ENCODE results near the gene RMP24.
"Not testable (repeated sequence)": the region's sequence is repeated elsewhere in the genome, so short reads cannot be mapped to it uniquely, and the experiment has no call there.

RMP24 gene

DNA sequence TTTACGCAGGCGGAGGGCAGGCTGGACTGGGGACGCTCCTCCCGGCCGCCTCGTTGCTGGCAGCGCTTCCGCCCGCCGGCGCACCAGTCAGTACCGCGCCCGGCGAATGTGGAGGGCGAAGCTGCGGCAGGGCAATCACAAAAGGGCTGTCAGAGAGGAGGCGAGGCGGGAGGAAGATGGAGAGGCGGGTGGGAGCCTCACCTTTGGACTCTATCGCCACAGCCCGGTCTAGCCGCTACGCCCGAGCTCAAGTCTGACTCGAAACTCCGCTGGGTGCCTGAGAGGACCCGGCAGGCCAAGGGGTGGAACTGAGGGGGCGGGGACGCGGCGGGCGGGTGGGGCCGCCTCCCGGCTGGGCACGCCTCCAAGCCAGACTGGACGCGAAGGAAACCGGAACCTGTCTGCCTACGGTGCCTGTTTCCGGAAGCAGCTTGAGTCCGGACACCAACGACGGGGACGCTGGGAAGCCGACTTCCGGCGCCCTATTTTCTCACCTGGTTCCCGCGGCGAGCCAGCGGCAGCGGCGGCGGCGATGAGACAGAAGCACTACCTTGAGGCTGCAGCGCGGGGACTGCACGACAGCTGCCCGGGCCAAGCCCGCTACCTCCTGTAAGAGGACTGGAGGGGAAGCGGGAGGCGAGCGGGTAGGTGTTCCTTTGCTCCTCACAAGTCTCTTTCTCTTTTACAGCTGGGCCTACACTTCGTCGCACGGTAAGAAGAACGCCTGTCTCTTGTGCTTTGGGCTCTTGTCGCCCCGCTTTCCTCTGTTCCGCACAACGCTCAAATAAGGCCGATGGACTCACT lies at the start of gene RMP24:
RMP24 (plus strand) TSS at position 483 of the 804 bp plus-strand sequence.
- DNase-seq, result peak; percentile 94

DNA sequence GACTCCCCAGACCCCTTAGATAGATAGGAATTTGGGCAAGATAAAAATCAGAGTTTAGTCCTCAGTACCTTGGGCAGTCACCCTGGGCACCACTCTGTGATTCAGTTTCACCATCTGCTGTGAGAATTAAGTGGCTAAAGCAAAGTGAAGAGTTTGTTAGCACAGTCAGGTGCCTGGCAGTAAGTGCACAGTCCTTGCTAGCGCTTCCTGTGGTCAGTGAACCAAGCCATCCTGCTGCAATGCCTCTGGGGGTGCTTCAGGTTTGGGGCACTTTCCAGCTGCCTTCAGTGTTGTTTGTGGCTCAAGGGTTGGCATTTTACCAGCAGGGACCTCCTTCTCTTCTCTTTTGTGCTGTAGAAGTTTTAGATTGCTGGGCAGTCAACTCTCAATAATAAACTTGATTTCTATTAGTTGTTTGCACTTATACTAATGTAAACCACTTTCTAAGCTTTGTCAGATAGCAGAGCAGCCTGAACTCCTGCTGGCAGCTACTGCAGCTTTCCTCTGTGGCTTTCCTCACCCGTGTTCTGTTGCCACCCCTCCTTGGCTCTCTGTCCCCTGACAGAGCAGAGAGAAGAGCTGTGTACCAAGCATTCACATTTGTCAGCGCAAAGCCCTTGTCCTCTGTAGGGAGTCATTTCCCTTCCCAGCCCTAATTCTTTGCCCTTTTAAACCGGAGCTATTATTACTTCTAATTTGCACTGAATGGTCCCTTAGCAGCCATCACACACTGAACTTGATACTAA lies 48.4 kb upstream of the RMP24 start:
- no peak for DNase-seq

DNA sequence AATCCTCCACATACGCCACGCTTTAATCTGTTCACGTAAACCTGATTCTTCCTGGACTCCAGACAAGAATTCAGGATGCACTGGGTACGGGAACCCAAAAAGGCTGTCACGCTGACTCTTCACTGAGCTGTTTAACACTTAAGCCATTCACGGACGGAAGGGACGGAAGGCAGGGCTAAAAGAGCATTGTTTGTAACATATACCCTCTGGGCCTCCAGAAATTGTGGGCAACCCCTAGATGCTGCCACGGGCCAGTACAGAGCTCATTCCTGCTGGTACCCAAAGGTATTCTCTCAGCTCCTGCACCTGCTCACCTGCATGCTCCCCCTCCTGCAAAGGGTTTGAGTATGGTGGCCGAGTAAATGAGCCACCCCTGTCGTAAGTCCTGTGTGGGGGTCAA lies 45.6 kb upstream of the RMP24 start:
- no peak for DNase-seq

DNA sequence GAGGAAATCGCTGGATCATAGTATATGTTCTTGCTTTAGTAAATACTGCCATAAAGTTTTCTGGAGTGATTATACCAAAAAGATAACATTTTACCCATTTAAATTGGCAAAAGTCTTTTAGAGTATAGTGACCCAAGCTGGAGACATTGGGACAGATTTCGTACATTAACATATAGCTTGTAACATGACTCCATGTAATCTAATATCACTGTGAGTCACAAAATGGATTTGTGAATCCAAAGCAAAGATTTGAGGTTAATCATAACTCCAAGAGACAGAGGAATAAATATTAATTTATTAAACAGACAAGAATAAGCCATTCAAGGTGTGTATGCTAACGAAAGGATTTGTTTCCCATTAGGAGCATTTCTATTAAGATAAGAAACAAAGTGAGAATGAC lies 45.0 kb upstream of the RMP24 start:
- no peak for DNase-seq

DNA sequence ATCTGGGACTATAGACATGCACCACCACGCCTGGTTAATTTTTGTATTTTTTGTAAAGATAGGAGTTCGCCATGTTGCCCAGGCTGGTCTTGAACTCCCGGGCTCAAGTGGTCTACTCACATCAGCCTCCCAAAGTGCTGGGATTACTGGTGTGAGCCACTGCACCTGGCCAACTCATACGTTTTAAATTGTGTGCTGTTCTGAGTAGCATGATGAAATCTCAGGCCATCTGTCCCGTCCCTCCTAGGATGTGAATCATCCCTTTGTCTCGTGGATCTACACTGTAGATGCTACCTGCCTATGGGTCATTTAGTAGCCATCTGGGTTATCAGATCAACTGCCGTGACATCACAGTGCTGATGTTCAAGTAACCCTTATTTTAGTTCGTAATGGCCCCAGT lies 38.5 kb upstream of the RMP24 start:
- no peak for DNase-seq

DNA sequence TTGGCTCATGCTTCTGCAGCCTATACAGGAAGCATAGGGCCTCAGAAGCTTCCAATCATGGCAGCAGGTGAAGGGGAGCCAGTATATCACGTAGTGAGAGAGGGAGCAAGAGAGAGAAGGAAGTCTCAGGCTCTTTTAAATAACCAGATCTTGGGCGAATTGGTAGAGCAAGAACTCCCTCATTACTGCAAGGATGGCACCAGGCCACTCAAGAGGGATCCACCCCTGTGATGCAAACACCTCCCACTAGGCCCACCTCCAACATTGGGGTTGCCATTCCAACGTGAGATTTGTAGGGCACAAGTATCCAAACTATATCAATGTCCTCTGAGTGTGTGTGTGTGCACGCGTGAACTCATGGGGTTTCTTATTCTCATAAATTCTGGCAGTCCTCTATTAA lies 37.6 kb upstream of the RMP24 start:
- no peak for DNase-seq

DNA sequence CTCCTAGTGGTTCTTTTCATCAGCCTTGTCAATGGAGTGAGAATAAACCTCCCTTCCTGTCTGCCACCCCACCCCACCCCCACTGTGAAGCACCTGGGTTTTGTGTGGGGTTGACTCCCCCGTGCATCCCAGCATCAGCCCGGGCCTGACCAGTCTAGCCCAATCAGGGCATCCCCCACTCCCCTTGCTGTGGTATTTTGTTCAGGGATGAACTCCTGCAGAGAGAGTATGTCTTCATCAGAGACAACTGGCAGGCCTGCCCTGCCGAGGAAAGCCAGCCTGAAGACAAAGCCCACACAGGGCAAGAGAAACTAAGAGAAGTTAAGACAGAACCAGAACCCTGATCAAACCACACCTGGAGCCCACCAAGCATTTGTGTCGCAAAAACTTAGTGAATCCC lies 36.7 kb upstream of the RMP24 start:
- DNase-seq, result no peak

DNA sequence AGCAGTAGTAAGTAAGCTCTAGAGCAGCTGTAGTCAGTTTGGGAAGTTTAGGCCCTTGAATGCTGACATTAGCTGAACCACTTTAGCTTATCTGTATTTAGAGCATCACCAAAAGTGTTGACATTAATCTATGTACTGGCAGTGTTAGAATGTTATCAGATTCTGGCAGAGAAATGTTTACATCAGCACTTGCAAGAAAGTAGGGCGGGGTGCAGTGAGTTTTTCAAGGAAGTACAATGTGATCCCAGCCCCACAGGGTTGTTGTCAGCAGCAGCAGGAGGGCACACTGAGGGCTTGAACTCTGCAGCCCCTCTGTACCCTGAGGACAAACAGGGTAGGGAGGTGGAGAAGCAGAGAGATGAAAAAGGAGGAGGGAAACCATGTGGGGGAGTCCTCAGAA lies 35.5 kb upstream of the RMP24 start:
- no peak for DNase-seq

DNA sequence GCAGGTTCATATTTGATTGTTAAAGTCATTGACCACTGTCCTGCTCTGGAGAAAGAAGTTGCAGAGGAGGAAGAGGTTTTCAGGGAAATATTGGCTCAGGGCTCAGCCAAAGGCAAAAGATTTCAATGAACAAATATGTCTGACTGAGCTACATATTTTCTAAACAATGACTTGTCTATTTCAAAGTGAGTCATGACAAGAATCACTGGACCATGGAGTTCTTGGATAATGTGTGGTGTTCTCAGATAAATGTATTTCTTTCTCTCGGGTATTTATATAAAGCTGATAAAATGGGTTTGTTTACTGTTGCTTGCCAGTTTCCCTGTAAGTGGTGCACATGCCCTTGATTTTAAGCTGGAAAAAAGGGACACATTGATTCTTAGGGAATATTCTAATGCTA lies 34.3 kb upstream of the RMP24 start:
- DNase-seq, result no peak

DNA sequence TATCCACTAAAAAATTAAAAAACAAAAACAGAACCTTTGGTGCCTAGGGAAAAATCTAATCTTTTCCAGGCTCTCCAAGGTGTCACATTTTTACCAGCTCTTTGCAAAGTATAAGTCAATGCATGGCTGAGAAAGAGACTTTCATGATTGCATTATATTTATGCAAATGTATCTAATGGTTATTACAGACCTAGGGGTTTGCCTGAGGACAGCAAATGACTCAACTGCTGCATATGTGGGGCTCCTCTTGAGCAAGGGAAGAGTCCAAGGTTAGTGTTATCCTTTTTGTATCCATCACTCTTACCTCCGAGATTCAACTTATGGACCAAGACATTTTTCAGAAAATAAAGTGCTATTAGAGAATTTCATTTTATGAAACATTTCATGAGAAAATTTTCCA lies 33.9 kb upstream of the RMP24 start:
- no peak for DNase-seq

DNA sequence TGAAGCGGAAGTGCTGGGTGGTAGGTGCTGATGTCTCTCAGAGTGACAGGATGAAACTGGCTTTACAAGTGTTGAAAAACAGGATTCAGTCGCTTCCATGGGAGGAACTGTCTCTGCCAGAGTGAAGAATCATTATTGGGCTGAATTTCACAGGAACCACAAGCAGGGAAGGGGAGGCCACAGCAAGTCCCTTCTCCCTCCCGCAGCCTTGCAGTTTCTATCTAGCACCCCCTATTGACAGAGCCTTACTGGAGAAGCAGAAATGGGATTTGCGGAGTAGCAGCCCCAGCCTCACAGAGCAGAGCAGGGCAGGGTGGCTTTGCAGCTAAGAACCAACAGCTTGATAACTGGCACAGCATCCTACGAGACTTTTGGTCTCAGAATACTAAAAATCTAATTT lies 33.3 kb upstream of the RMP24 start:
- DNase-seq, result no peak

DNA sequence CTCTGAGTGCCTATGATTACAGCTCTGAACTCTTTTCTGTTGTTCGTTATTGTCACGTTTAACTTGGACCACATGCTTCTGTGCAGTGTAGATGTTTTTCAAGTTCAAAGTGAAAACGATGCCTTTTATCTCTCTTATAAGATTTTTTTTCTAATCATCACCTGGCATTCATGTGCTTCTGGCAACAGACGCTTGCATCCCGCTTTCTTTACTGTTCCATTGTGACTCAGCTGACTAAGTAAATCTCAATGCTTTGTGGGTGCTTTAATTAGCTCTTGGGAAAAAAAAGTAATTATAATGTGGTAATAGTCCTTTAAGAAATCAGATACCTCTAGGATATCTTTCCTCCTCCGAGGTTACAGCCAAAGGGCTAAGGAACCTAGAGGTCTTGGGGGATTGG lies 31.2 kb upstream of the RMP24 start:
- DNase-seq, result no peak

DNA sequence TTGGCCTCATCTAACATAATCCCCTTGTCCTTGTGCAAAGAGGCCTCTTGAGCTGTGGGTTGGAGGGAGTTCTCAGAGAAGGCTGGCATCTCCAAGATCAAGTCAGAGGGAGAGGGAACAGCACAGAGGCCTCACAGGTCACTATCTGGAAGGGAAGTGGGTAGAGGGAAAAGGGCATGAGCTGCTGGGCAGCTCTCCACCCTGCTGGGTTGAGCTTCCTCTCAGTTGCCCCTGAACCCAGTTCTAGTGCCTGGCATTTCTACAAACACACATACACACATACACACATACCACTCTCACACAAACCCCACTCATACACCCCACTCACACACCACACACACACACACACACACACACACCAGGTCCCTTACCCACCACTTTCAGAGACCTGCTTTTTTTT lies 30.3 kb upstream of the RMP24 start:
- no peak for DNase-seq

DNA sequence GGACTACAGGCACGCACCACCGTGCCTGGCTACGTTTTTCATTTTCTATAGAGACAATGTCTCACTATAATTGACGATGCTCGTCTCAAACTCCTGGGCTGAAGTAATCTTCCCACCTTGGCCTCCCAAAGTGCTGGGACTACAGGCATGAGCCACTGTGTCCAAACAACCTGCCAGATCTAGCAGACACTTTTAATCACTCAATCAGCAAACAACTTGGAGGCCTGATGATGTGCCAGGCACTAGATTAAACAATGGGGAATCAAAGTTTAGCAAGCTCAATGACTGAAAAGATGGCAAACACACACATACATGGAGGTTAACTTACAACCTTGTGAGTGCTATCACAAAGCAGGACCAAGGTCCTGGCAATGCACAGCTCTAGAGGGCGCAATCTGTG lies 29.8 kb upstream of the RMP24 start:
- no peak for DNase-seq

DNA sequence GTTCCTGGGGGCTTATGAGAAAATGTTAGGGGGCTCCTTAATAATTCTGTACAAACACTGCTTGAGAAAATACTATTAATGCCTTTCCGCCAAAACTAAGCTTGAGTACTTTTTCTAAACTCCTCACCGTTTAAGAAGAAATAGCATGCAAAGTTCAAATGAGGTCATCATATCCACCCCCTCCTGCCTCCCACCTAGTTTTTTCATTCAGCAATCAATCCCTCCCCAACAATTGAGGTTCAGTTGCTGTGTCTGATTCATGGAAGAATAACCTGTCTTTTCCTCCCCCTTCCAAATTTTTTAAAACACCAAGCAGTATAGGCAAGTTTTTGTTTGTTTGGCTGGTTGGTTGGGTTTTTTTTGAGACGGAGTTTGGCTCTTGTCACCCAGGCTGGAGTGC lies 24.4 kb upstream of the RMP24 start:
- DNase-seq, result no peak

DNA sequence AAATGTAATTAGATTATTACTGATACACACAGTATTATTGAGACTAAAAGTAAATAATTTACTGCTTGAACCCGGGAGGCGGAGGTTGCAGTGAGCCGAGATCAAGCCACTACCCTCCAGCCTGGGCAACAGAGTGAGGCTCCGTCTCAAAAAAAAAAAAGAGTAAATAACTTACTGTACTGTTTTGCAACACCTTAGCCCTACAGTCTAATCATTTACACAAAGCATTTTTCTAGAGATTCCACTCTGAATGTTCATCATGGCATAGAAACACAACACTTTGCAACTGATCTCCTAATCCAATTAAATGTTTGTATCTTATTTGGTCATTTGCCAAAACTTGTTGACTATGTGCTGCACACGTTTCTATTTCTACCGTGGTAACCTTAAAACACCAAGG lies 23.4 kb upstream of the RMP24 start:
- DNase-seq, result no peak

DNA sequence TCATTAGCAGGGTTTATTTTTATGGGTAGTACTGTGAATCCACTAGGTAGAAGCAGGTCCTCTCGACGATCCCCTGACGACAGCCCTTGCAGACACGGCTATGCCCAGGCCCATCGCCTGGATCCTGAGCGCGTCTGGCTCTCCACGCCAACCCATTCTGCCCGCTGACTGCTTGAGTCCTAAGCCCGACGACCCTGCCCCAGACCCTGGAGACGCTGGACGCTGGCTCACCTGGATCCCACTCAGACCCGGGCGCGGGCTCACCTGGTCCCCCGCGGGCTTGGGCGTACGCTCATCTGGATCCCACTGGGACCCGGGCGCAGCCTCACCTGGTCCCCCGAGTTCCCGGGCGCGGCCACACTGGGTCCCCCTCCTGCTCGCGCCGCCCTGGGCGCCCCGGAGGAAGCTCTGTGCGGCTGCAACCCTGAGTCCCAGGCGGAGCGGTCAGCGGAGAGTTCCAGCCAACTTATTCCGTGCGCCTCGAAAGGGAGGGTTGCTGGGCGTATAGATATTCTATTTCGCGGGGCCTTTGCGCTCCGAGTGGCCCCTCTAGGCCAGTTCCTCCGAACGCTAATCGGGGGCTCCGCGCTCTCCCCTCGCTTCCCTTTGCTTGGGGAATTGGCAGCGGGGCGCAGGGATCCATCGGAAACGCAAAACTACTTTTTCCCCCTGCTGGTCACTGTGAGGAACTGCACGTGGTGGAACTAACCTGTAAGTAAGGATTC lies 22.4 kb upstream of the RMP24 start:
- DNase-seq, result peak; percentile 62 to 63

DNA sequence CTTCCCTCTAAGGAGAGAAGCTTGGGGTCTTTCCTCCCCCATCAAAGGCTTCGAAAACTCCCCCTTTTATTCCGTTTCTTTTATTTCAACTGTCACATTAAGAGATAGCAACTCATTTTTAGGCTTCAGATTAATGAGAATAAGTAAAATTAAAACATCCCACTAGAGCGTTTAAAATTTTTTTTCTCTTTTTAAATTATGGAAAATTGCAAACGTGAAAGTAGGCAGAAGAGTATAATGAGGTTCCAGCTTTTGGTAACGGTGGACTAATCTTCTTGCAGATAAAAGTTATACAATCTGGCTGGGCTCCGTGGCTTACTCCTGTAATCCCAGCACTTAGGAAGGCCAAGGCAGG lies 21.9 kb upstream of the RMP24 start:
- no peak for DNase-seq

DNA sequence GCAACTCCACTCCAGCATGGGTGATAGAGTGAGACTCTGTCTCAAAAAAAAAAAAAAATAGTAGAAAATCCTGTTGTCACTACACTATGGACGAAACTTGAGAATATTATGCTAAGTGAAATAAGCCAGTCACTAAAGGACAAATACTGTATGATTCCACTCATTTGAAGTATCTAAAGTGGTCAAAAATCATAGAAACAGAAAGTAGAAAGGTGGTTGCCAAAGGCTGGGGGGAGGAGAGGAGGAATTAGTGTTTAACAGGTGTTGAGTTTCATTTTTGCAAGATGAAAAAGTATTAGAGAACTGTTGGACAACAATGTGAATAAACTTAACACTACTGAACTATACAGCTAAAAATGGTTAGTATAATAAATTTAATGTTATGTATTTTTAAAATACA lies 18.8 kb upstream of the RMP24 start:
- DNase-seq, result no peak

DNA sequence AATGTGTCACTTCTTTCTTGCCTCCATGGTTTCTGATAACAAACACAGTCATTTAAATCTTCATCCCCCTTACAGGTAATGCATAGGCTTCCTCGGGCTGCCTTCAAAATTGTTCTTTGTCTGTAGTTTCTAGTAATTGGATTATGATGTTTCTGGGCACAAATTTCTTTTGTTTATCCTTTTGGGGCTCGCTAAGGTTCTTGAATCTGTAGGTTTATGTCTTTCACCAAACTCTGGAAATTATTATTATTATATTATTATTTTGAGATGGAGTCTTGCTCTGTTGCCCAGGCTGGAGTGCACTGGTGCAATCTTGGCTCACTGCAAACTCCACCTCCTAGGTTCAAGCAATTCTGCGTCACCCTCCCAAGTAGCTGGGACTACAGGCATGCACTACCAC lies 16.3 kb upstream of the RMP24 start:
- no peak for DNase-seq

DNA sequence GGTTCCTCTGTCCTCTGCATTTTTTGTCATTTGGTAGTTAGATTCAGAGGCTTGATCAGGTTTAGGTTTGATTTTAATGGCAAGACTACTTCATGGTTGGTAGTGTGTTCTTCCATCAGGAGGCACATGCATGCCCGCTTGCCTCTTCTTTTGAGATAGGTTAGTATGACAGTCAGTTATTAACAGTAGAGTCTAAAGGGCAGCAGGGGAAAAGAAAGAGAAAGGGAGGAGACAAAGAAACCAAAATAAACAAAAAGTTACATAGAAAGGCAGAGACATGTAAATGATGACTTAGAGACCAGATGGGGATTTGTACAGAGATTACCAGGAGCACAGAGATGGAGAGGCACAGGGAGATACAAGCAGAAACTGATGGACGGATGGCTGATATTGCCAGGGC lies 10.2 kb upstream of the RMP24 start:
- no peak for DNase-seq

DNA sequence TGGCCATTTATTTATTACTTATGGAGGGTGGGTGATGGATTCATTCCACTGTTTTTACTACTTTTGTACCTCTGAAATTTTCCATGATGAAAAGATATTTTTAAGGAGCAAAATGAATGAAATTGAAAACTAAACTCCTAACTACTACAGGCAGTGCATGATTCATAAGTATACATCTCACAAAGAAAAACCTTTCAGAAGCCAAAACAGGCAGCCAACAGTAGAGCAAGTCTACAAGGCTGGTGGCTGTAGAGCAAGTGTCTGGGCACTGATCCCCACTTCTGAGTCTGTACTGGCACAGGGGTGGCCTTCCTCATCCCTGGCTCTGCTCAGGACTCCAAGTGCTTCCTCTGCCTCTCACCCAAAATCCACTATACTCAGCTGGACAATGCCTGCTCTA lies 8.2 kb upstream of the RMP24 start:
- no peak for DNase-seq

DNA sequence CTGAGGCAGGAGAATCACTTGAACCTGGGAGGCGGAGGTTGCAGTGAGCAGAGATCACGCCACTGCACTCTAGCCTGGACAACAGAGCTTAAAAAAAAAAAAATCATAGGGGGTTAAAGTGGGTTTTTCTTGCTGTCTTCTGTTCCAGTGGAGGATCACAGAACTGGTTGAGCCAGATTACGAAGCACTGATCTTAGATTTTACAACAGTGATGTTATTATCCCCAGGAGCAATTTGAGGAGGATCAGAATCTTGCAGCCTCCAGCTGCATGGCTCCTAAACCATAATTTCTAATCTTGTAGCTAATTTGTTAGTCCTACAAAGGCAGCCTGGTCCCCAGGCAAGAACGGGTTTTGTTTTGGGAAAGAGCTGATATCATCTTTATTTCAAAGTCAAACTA lies 4.6 kb upstream of the RMP24 start:
- not testable (repeated sequence) for DNase-seq

All from right lung (tissue), 2 donors.